Measurements from ENCODE around the gene ABCD1.

The ABCD1 gene

DNA sequence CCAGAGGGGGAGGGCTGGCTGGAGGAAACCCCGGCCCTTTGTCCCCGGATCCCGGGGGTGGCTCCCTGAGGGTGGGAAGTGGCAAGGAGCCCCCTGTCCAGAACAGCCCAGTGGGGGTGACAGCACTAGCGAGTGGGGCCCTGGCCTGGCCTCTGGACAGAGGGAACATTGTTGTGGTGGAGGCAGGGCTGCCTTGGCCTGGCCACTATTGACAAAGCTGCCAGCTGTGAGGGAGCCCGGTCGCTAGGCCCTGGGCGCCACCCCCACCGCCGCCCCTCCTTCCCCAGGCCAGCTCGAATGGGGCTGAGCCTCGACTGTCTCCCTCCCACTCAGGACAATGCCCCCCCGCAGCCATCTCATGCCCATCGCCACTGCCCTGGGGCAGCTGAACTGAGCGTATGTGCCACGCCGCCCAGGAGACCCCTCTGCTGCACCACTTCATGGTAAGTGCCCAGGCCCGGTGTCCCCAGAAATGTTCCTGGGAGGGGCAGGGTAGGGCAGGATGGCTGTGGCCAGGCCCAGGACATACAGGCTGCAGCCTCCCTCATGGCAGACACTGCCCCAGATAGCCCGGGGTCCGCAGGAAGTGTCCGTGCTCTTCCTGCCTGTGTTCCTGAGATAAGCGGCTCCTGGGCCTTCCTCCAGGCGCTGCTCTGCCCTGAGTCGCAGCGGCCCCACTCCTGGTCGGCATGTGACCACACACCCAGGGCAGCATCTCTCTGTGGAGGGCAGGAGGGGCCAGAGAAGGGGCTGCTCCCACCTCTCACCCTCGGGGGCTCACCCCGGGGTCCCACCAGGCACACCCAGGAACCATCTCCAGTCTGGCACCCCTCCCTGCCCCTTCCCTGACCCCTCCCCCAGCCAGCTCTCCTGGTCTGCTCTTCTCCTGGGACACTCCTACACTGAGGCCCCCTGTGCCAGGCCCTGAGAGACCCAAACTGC, 40.8 kb downstream of the ABCD1 start:
- TF ChIP-seq, protein P1, sequence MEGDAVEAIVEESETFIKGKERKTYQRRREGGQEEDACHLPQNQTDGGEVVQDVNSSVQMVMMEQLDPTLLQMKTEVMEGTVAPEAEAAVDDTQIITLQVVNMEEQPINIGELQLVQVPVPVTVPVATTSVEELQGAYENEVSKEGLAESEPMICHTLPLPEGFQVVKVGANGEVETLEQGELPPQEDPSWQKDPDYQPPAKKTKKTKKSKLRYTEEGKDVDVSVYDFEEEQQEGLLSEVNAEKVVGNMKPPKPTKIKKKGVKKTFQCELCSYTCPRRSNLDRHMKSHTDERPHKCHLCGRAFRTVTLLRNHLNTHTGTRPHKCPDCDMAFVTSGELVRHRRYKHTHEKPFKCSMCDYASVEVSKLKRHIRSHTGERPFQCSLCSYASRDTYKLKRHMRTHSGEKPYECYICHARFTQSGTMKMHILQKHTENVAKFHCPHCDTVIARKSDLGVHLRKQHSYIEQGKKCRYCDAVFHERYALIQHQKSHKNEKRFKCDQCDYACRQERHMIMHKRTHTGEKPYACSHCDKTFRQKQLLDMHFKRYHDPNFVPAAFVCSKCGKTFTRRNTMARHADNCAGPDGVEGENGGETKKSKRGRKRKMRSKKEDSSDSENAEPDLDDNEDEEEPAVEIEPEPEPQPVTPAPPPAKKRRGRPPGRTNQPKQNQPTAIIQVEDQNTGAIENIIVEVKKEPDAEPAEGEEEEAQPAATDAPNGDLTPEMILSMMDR (IDR thresholded peaks at IDR 0.05): no peak

DNA sequence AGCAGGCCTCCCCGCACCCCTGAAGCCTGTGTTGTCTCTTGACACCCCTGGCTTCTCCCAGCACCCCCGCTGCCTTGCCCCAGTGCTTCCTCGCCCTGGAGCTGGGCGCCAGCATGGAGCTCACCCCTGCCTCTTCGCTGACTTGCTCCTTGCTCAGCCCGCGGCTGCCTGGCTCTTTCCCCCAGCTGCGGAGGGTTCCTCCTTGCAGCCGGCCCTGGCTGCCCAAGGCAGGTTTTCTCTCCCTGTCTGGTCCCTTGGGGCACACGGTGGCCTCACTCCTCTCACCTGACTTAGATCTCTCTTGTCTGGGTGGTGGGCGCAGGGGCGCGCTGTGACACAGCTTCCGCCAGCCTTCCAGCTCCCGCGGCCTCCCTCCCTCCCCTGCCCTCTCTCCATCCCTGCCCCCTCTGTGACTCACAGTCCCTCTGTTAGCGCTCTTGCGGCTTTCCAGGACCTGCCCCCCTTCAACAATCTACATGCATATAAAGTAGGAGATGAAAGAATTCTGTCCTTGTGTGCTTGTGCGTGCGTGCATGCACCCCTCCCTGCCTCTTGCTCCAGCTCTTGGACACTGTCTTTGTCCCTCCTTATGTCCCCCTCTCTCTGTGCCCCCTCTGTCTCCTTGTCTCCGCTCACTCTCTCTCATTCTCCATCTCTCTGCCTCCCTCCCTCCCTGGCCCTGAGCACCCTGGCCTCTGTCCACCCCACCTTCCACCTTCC, 41.6 kb downstream of the ABCD1 start:
- TF ChIP-seq, protein P1 (IDR thresholded peaks at IDR 0.05): no peak

DNA sequence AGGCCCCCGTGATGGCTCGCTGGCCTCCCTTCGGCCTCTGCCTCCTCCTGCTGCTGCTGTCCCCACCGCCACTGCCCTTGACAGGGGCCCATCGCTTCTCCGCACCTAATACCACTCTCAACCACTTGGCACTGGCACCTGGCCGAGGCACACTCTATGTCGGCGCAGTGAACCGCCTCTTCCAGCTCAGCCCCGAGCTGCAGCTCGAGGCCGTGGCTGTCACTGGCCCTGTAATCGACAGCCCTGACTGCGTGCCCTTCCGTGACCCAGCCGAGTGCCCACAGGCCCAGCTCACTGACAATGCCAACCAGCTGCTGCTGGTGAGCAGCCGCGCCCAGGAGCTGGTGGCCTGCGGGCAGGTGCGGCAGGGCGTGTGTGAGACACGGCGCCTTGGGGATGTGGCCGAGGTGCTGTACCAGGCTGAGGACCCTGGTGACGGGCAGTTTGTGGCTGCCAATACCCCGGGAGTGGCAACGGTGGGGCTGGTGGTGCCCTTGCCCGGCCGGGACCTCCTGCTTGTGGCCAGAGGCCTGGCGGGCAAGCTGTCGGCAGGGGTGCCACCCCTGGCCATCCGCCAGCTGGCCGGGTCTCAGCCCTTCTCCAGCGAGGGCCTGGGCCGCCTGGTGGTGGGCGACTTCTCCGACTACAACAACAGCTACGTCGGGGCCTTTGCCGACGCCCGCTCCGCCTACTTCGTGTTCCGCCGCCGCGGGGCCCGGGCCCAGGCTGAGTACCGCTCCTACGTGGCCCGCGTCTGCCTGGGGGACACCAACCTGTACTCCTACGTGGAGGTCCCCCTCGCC, 42.4 kb downstream of the ABCD1 start:
- TF ChIP-seq, protein P1 (IDR thresholded peaks at IDR 0.05): no peak

DNA sequence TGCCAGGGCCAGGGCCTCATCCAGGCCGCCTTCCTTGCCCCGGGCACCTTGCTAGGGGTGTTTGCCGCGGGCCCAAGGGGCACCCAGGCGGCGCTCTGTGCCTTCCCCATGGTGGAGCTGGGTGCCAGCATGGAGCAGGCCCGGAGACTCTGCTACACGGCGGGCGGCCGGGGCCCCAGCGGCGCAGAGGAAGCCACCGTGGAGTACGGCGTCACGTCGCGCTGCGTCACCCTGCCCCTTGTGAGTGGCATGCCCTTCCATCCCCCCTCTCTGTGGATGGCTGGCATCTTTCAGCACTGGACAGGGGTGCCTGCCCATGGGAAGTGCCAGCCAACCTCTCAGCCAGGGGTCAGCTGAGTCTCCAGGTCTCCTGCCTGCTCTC, 43.0 kb downstream of the ABCD1 start:
- TF ChIP-seq, protein P1 (IDR thresholded peaks at IDR 0.05): no peak

DNA sequence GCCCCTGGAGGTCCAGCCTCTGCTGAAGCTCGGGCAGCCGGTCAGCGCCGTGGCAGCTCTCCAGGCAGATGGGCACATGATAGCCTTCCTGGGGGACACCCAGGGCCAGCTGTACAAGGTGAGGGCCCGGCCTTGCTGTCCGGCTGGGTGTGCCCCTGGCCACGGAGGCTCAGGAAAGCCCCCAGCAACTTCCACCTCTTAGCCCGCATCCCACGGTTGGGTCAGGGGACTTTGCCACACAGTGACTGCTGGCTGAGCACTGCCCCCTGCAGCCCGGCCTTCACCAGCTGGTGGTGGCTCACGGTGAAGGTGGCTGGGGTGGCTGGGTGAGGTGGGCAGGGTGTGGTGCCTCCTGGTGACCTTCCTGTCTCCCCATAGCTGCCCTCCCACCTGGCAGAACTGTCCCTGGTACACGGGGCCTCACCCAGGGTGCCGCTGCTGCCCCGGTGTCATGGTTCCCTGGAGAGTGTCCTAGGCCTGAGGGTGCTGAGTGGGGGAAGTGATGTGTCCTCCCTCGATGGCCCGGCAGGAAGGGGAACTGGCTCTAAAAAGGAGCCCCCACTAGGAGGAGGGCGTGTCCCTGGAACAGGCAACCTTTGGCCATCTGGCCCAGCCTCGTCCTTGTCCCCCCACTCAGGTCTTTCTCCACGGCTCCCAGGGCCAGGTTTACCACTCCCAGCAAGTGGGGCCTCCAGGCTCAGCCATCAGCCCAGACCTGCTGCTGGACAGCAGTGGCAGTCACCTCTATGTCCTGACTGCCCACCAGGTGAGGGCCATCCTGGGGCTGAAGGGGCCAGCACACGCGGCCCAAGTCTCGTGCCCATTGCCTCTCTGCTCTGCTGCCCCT, 43.9 kb downstream of the ABCD1 start:
- TF ChIP-seq, protein P1 (IDR thresholded peaks at IDR 0.05): no peak

DNA sequence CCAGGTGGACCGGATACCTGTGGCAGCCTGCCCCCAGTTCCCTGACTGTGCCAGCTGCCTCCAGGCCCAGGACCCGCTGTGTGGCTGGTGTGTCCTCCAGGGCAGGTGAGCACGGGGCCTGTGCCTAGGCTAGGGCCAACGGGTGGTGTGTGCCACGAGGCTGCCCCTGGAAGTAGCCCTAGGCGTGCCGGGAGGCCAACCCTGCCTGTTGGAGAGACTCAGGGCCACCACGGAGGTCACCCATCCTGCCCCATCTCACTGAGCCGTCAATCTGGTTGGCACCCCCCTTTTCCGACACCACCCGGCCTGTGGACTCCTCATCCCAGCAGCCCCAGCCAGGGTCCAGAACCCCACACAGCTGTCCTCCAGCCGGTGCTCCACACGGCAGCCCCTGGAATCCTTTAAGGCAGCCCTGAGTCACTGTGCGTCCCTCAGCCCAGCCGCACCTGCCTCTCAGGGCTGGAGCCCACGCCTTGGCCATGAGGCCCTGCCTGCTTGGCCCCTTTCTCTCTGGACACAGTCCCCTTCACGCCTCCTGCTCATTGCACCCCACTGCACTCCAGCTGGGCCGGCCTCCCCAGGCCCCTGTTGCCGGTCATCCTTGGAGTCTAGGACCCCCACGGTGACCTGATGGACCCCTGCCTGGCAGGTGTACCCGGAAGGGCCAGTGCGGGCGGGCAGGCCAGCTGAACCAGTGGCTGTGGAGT, 44.7 kb downstream of the ABCD1 start:
- TF ChIP-seq, protein P1 (IDR thresholded peaks at IDR 0.05): no peak

Measured in LNCAP (cell line).